Esophagus (tissue), 2 donors: ENCODE results near the gene FGD4. TPM values are rescaled to one million over a fixed set of nuclear protein-coding genes. Genes with fewer than 3 reads are reported as not detected.

Source experiments
- H3K27ac ChIP-seq, 2 donors: one replicate each; pipeline ENCODE4 v1.5.1; 2013; ENCODE audit warnings: low read depth in 2 of 2, mild to moderate bottlenecking in 2 of 2, inconsistent platforms in 1 of 2, low read length in 1 of 2, moderate library complexity in 1 of 2
- H3K27me3 ChIP-seq, 2 donors: one replicate each; pipeline ENCODE4 v1.6.1; 2013; ENCODE audit warnings: low read length in 2 of 2, control low read depth in 1 of 2, mild to moderate bottlenecking in 1 of 2; ENCODE audit not compliant: insufficient read depth in 2 of 2, control insufficient read depth in 1 of 2
- H3K36me3 ChIP-seq, 2 donors: one replicate each; pipeline ENCODE4 v1.6.1; 2013; ENCODE audit warnings: low read length in 1 of 2; ENCODE audit not compliant: control insufficient read depth in 2 of 2, insufficient read depth in 2 of 2
- H3K4me1 ChIP-seq, 2 donors: one replicate each; pipeline ENCODE4 v1.6.1; 2013; ENCODE audit warnings: low read length in 1 of 2; ENCODE audit not compliant: control insufficient read depth in 2 of 2, insufficient read depth in 2 of 2
- H3K4me3 ChIP-seq, 2 donors: one replicate each; pipeline ENCODE4 v1.5.1; 2013; ENCODE audit warnings: low read length in 2 of 2, mild to moderate bottlenecking in 2 of 2, low read depth in 1 of 2, moderate library complexity in 1 of 2
- H3K9me3 ChIP-seq, 2 donors: one replicate each; pipeline ENCODE4 v1.6.1; 2013; ENCODE audit warnings: mild to moderate bottlenecking in 2 of 2, low read depth in 1 of 2, low read length in 1 of 2, moderate library complexity in 1 of 2; ENCODE audit not compliant: control insufficient read depth in 2 of 2, insufficient read depth in 1 of 2
- WGBS, 2 donors: extraction: QIAGEN DNeasy Blood & Tissue Kit; methylation state at CpG; one replicate each; pipeline ENCODE4 v1.1.7; 2013; 5-methylcytosine and 5-hydroxymethylcytosine counted together
- polyA plus RNA-seq, 2 donors: library from polyadenylated mRNA; stranded (reverse); fragments of 200-250 nt; gene quantifications; one replicate each; pipeline ENCODE4 v1.2.3, GENCODE V29; 2013
- donor health status: healthy with polysubstance abuse.
- donor health status: Bipolar disorder and iron deficiency.

FGD4 gene
- polyA plus RNA-seq, 2 donors, result 3.7 to 4.6 TPM

DNA sequence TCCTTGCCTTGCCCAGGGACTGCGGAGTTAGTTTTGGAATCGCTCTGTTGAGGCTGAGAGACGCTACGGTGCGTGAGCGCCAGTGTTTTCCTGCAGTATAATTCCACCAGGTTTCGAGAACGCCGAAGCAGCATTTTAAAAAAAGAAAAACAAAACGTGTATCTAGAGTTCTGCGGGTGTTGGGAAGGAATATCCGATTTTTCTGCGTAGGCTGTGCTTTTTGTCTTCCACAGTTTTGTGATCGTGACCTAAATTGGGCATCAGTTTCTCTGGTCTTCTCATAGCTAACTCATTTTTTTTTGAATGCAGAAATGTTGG lies 280.5 kb downstream of the FGD4 start:
- Histone ChIP-seq H3K4me3 (peak overlapping the region; percentile 72 to 83), H3K27ac (peak overlapping the region; percentile 91 to 98), H3K4me1 (no peaks in the 10 kb centered on the region), H3K36me3 (no peaks in the 10 kb centered on the region), H3K27me3 (no peaks in the 10 kb centered on the region), H3K9me3 (no peaks in the 10 kb centered on the region)
- 0% methylated on average over 14 of the region's 14 CpGs for WGBS, 2 donors

DNA sequence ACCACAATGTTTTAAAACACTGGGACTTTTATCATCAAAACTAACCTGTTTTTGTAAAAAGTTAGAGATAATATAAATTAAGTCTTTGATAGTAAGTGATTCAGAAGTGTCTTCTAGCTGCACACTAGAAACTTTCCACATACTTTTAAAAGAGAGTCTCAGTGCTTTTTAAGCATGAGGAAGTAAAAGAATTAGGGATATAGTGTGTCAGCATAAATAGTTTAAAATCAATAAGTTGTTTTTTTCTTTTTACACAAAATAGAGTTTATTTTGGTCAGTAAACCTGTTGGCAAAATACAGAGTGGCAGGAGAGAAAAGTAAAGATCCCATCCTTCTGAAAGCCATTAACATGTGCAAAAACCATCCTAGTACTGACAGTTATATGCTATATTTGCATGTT lies 281.4 kb downstream of the FGD4 start:
- Histone ChIP-seq H3K4me3 (peak overlapping the region in 1 of 2 donors; percentile 83), H3K36me3 (no peaks in the 10 kb centered on the region), H3K9me3 (no peaks in the 10 kb centered on the region), H3K27ac (no peak overlapping the region), H3K27me3 (no peaks in the 10 kb centered on the region), H3K4me1 (no peaks in the 10 kb centered on the region)

DNA sequence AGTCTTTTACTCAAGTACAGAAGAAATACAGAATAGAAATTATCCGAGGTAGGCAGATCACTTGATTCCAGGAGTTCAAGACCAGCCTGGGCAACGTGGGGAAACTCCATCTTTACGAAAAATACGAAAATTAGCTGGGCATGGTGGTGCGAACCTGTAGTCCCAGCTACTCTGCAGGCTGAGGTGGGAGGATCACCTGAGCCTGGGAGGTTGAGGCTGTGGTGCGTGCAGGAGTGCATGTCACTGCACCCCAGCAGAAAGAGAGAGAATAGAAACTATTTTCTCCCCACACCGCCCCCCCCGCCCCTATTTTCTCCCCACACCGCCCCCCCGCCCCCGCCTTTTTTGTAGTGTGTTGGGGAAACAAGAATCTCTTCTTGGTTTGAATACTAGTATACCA lies 281.9 kb downstream of the FGD4 start:
- Histone ChIP-seq H3K9me3 (no peaks in the 10 kb centered on the region), H3K4me3 (no peak overlapping the region), H3K4me1 (no peaks in the 10 kb centered on the region), H3K27me3 (no peaks in the 10 kb centered on the region), H3K36me3 (no peaks in the 10 kb centered on the region), H3K27ac (no peak overlapping the region)
- 84 to 85% methylated on average over 11 of the region's 11 CpGs for WGBS, 2 donors

DNA sequence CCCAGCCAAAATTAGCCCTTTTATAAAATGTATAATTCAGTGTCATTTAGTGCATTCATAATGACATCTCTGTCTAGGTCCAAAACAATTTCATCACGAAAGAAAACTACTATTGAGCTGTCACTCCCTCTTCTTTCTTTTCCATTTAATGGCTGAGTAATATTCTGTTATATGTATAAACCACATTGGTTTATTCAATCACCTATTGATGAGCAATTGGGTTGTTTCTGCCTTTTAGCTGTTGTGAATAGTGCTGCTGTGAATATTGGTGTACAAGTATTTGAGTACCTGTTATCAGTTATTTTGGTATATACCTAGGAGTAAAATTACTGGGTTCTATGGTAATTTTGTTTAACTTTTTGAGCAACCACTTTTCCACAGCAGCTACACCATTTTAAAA lies 287.0 kb downstream of the FGD4 start:
- no peaks in the 10 kb centered on the region for H3K36me3 ChIP-seq
- H3K9me3 ChIP-seq, result no peaks in the 10 kb centered on the region
- H3K4me1 ChIP-seq, result no peaks in the 10 kb centered on the region
- no peak overlapping the region for H3K27ac ChIP-seq
- H3K27me3 ChIP-seq, result no peaks in the 10 kb centered on the region
- WGBS, 2 donors, result 91% methylated on average over 1 of the region's 1 CpG
- H3K4me3 ChIP-seq, result no peak overlapping the region

DNA sequence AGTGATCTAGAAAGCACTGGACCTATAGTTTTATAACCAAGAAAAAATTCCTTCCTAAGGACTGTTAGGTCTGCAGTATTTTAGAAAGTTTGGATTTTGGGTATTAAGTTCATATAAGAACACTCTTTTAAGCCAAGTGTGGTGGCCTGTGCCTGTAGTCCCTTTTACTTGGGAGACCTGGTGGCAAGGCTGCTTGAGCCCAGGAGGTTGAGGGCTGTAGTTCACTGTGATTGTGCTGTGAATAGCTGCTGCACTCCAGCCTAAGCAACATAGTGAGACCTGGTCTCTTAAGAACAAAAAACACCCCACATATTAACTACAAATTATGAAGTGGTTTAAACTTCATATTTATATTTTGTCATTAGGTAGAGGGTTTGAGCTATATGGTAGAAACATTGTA lies 289.4 kb downstream of the FGD4 start:
- Histone ChIP-seq H3K9me3 (no peaks in the 10 kb centered on the region), H3K27me3 (no peaks in the 10 kb centered on the region), H3K4me1 (no peaks in the 10 kb centered on the region), H3K4me3 (no peak overlapping the region), H3K36me3 (no peaks in the 10 kb centered on the region), H3K27ac (no peak overlapping the region)

DNA sequence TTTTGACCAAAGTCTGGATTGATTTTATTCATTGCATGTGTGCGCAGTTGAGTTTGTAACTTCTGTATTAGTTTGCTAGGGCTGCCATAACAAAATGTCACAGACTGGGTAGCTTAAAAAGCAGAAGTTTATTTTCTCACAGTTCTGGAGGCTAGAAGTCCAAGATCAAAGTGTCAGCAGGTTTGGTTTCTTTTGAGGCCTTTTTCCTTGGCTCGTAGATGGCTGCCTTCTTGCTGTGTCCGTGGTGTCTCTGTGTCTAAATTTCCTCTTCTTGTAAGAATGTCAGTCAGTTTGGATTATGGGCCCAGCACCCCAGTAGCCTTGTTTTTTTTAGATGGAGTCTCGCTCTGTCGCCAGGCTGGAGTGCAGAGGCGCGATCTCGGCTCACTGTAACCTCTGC lies 291.6 kb downstream of the FGD4 start:
- H3K27me3 ChIP-seq, result no peaks in the 10 kb centered on the region
- H3K27ac ChIP-seq, result no peak overlapping the region
- WGBS, 2 donors, result 89 to 98% methylated on average over 8 of the region's 8 CpGs
- H3K9me3 ChIP-seq, result no peaks in the 10 kb centered on the region
- H3K36me3 ChIP-seq, result no peaks in the 10 kb centered on the region
- no peak overlapping the region for H3K4me3 ChIP-seq
- H3K4me1 ChIP-seq, result no peaks in the 10 kb centered on the region

DNA sequence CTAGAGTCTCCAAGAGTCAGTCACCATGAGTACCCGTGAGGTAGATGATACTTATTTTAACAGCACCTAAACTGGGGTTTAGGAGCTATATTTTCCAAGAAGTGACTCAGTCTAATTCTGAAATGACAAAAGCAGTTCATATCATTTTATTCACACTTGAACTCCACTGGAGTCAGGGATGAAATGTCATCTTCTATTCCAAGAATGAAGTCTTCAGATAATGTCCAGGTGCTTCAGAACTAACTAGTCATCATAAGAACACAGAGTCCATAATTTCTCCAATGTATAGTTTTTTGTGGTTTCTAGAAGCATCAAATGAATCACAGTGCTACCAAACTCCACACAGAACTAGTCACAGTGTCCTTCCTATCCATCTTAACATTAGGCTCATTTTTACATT lies 293.0 kb downstream of the FGD4 start:
- H3K36me3 ChIP-seq, result no peaks in the 10 kb centered on the region
- H3K4me1 ChIP-seq, result no peaks in the 10 kb centered on the region
- H3K4me3 ChIP-seq, result no peak overlapping the region
- WGBS, 2 donors, result 76 to 83% methylated on average over 1 of the region's 1 CpG
- H3K9me3 ChIP-seq, result no peaks in the 10 kb centered on the region
- H3K27me3 ChIP-seq, result no peaks in the 10 kb centered on the region
- H3K27ac ChIP-seq, result no peak overlapping the region

DNA sequence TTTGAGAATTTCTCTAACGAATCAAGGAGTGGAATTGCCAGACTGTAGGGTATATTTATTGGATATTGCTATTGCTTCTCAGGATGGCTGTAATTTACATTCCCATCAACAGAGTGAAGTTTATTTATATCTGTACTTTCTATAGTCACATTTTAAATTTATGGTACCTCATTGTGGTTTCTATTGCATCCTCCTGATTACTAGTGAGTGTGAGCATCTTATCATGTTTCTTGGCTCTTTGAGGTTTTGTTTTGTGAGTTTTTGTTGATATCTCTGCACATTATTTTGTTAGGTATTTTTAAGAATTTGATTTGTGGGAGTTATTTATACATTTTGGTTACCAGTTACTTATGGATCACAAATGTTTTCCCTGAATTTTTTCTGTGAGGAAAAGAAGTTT lies 293.7 kb downstream of the FGD4 start:
- Histone ChIP-seq H3K27ac (no peak overlapping the region), H3K9me3 (no peaks in the 10 kb centered on the region), H3K27me3 (no peaks in the 10 kb centered on the region), H3K4me3 (no peak overlapping the region), H3K36me3 (no peaks in the 10 kb centered on the region), H3K4me1 (no peaks in the 10 kb centered on the region)
- 83 to 91% methylated on average over 1 of the region's 1 CpG for WGBS, 2 donors
